ENCODE results near the gene KLF16. TPM values are rescaled to one million over a fixed set of nuclear protein-coding genes. Genes with fewer than 3 reads are reported as not detected.

KLF16 gene
- total and polyA plus RNA-seq, 10 of the 15 experiments (the other 5 are each of a cell fraction or from before 2014, with no cell fraction given) = 0.03 to 41.2 (median 2.6) TPM

GRCh38 chr19:1815605-1816529 lies 47.5 kb downstream of the KLF16 start:
- FAIRE-seq (no peak), ATAC-seq (no peak), DNase-seq (ENCODE audit: low read depth, low spot score) (no peak)
- H3K9ac ChIP-seq (ENCODE audit: control insufficient read depth, insufficient read depth, low read length) = no peak overlapping the region
- ChIA-PET POLR2A (no interaction called here), RAD21 (ENCODE audit: unreplicated experiment) (no interaction called here), SMC1A (ENCODE audit: uncharacterized antibody, unreplicated experiment) (no interaction called here), CTCF (no interaction called here)
- in situ Hi-C loops (cut with MboI) = no loop called here
- H3K36me3 ChIP-seq (ENCODE audit: control insufficient read depth in 2 of 2, insufficient read depth in 2 of 2, low read length in 1 of 2) = peaks cover 6 to 30% of the 10 kb centered on the region in 2 experiments; a peak in 3 of 4 replicates
- H4K20me1 ChIP-seq (ENCODE audit: control insufficient read depth, insufficient read depth) = no peaks in the 10 kb centered on the region
- intact Hi-C loops (cut with micrococcal nuclease; ENCODE audit: unreplicated experiment) = no loop called here
- H2AFZ ChIP-seq (ENCODE audit: control insufficient read depth, low read depth, low read length) = no peak overlapping the region
- BruUV-seq (replicated peaks) = no TSS peak
- H3K4me1 ChIP-seq (ENCODE audit: control insufficient read depth, insufficient read depth, low read length) = peaks cover 3% of the 10 kb centered on the region; the same call in 1 of the 2 replicates
- no peaks in the 10 kb centered on the region for H3K27me3 ChIP-seq (replicated peaks in 1 of 2; ENCODE audit: control insufficient read depth in 2 of 2, insufficient read depth in 2 of 2, low read length in 1 of 2)
- H3K9me3 ChIP-seq (replicated peaks; ENCODE audit: control insufficient read depth, insufficient read depth, low read length) = no peaks in the 10 kb centered on the region
- no peaks in the 10 kb centered on the region for H3K79me2 ChIP-seq (ENCODE audit: control insufficient read depth, insufficient read depth, low read length)
- WGBS (ENCODE audit: insufficient coverage, insufficient replicate concordance, low lambda C conversion rate, missing lambda C conversion rate) = 97% methylated on average over 48 of the region's 61 CpGs
- no peak overlapping the region for H3K4me2 ChIP-seq (ENCODE audit: control insufficient read depth, insufficient read depth)
- H3K27ac ChIP-seq (ENCODE audit: control insufficient read depth, insufficient read depth) = no peak overlapping the region
- TF ChIP-seq NR2C2 (IDR thresholded peaks at IDR 0.05; ENCODE audit: borderline replicate concordance, control insufficient read depth, insufficient read length, low read depth) (no peak), POLR2A (IDR thresholded peaks at IDR 0.05; ENCODE audit: low read depth, low read length) (peak; percentile 23; the same call in 1 of the 2 replicates), RELB (IDR thresholded peaks at IDR 0.05; ENCODE audit: low read depth) (no peak)
- H3K4me3 ChIP-seq = no peak overlapping the region
